HFF-Myc (cell line): Measurements from ENCODE around the gene NPHP4.

Experiments
- DNase-seq: peaks from one replicate; pipeline ENCODE4 v3.0.0-alpha.2; 2011; ENCODE audit warnings: low read depth; ENCODE audit errors: extremely low read depth
- H3K4me3 ChIP-seq: replicated peaks from 2 replicates; pipeline ENCODE4 v1.5.1; 2011; ENCODE audit warnings: low read depth, mild to moderate bottlenecking, control low read depth, low read length
- TF ChIP-seq, protein P1 (sequence below): IDR thresholded peaks from 2 replicates; pipeline ENCODE4 v1.5.1; 2012; ENCODE audit warnings: mild to moderate bottlenecking, low read depth, low read length, control low read depth; ENCODE audit errors: missing control alignments

Gene NPHP4

GRCh38 chr1:5959087-5959486, 33.1 kb downstream of the NPHP4 start:
- no peak for DNase-seq
- TF ChIP-seq, protein P1, sequence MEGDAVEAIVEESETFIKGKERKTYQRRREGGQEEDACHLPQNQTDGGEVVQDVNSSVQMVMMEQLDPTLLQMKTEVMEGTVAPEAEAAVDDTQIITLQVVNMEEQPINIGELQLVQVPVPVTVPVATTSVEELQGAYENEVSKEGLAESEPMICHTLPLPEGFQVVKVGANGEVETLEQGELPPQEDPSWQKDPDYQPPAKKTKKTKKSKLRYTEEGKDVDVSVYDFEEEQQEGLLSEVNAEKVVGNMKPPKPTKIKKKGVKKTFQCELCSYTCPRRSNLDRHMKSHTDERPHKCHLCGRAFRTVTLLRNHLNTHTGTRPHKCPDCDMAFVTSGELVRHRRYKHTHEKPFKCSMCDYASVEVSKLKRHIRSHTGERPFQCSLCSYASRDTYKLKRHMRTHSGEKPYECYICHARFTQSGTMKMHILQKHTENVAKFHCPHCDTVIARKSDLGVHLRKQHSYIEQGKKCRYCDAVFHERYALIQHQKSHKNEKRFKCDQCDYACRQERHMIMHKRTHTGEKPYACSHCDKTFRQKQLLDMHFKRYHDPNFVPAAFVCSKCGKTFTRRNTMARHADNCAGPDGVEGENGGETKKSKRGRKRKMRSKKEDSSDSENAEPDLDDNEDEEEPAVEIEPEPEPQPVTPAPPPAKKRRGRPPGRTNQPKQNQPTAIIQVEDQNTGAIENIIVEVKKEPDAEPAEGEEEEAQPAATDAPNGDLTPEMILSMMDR: no peak
- H3K4me3 ChIP-seq: no peak overlapping the region

GRCh38 chr1:5956022-5956830, 36.0 kb downstream of the NPHP4 start:
- DNase-seq: no peak
- TF ChIP-seq, protein P1: no peak
- no peak overlapping the region for H3K4me3 ChIP-seq

DNA sequence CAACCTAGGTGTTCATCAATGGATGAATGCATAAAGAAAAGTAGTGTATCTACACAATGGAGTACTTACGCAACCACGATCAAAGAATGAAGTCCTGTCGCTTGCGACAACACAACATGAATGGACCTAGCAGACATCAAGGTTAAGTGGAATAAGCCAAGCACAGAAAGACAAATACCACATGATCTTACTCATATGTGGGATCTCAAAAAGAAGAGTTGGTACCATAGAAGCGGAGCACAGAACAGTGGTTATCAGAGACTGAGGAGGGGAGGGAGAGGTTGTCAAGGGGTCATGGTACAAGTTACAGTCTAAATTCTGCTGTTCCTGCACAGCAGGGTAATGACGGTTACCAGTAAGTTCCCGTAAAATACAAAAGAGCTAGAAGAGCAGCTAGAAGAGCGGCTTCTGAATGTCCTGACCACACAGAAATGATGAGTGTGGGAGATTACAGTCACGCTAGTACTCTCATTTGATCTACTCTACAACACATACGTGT, 36.7 kb downstream of the NPHP4 start:
- no peak overlapping the region for H3K4me3 ChIP-seq
- TF ChIP-seq, protein P1: no peak
- DNase-seq: no peak

DNA sequence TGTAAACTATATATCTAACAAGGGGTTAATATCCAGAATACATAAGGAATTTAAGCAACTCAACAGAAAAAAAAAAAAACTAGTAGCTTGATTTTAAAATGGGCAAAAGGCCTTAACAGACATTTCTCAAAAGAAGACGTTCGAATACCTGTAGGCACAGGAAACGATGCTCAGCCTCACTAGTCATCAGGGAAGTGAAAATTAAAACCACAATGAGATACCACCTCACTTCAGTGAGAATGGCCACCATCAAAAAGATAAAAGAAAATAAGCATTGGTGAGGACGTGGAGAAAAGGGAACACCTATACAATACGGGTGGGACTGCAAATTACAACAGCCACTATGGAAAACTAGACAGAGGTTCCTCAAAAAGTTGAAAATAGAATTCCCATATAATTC, 37.3 kb downstream of the NPHP4 start:
- DNase-seq: no peak
- TF ChIP-seq, protein P1: no peak

GRCh38 chr1:5953386-5953785, 38.8 kb downstream of the NPHP4 start:
- no peak for DNase-seq
- TF ChIP-seq, protein P1: no peak
- no peak overlapping the region for H3K4me3 ChIP-seq

More for the DNA sequence above, 37.3 kb downstream of the NPHP4 start:
- H3K4me3 ChIP-seq: no peak overlapping the region

- TF ChIP-seq, protein P1: no peak
- no peak overlapping the region for H3K4me3 ChIP-seq
- no peak for DNase-seq
Observed at GRCh38 chr1:5951846-5952410, 40.3 kb downstream of the NPHP4 start.
